K562 (cell line): Measurements from ENCODE around the gene ZNF584. TPM values are rescaled to one million over a fixed set of nuclear protein-coding genes. Genes with fewer than 3 reads are reported as not detected.

Experiments used
- ATF1 ChIP-seq, 2 experiments: fragments of 450-650 bp in 1 of 2; IDR thresholded peaks; 2 replicates each; pipeline ENCODE4 v1.6.1; 2016; ENCODE audit warnings: missing compliant biosample characterization in 1 of 2, missing genetic modification characterization in 1 of 2
- CHD1 ChIP-seq: fragments of 200-600 bp; sonication (generic); IDR thresholded peaks from one replicate; pipeline ENCODE4 v1.6.1; 2012; ENCODE audit warnings: mild to moderate bottlenecking, moderate library complexity, low read length, inconsistent platforms
- FOXK2 ChIP-seq, 2 experiments: fragments of 450-650 bp; IDR thresholded peaks in 1 of 2; conservative IDR thresholded peaks in 1 of 2; 2 replicates each; pipeline ENCODE4 v1.6.1; 2016; ENCODE audit warnings: low read depth in 2 of 2, mild to moderate bottlenecking in 1 of 2
- SIN3B ChIP-seq: fragments of 450-650 bp; IDR thresholded peaks from 2 replicates; pipeline ENCODE4 v1.6.1; 2017; ENCODE audit warnings: low read depth, mild to moderate bottlenecking, moderate library complexity
- SMAD1 ChIP-seq: fragments of 150-350 bp; IDR thresholded peaks from 2 replicates; pipeline ENCODE4 v1.6.1; 2014; ENCODE audit warnings: low read length, low read depth; ENCODE audit not compliant: partially characterized antibody
- ZSCAN32 ChIP-seq: fragments of 450-650 bp; formaldehyde crosslinking; IDR thresholded peaks from 2 replicates; pipeline ENCODE4 v1.4.0; 2020; ENCODE audit warnings: mild to moderate bottlenecking, moderate library complexity
- polyA plus RNA-seq, 8 experiments: library from polyadenylated mRNA; depleted of rRNA in 4 of 8; stranded (reverse) in 5 of 8; unstranded in 3 of 8; fragments of >200 nt; fragmentation: Nextera tagmentation in 2 of 8; fragmentation: Illumina TruSeq in 1 of 8; extraction: Ambion mirVana in 2 of 8; extraction: Trizol in 1 of 8; gene quantifications; 2 replicates each; pipeline versions ENCODE4 v1.2.1 to v1.2.3, GENCODE V29; 2011 to 2014; ENCODE audit warnings: inconsistent platforms in 1 of 8, missing spikeins in 1 of 8
- total RNA-seq, 7 experiments: library from RNA; depleted of rRNA in 6 of 7; stranded (reverse); fragments of >200 nt in 6 of 7; fragmentation: Illumina TruSeq in 2 of 7; extraction: Trizol in 2 of 7; gene quantifications; 2 replicates each; pipeline versions ENCODE4 v1.2.1 to v1.2.3, GENCODE V29; 2011 to 2021; ENCODE audit warnings: low replicate concordance in 1 of 7
- TF ChIP-seq, protein P1 (sequence below): fragments of 200-800 bp; sonication (Bioruptor generic); IDR thresholded peaks from 2 replicates; pipeline ENCODE4 v1.6.1; 2017; ENCODE audit warnings: missing genetic modification characterization, missing compliant biosample characterization
- TF ChIP-seq, protein P2 (sequence below): sonication (generic); formaldehyde crosslinking; IDR thresholded peaks from 2 replicates; pipeline ENCODE4 v1.8.0; 2023; ENCODE audit warnings: mild to moderate bottlenecking, missing genetic modification reagents
- TF ChIP-seq, protein P3 (sequence below), 2 experiments: fragments of 450-650 bp; formaldehyde crosslinking in 1 of 2; IDR thresholded peaks; 2 replicates each; pipeline versions ENCODE4 v1.4.0 to v1.6.1; 2014 to 2020; ENCODE audit warnings: mild to moderate bottlenecking in 2 of 2, borderline replicate concordance in 1 of 2, low read depth in 1 of 2

The ZNF584 gene
- total and polyA plus RNA-seq, 9 of the 15 experiments (the other 6 are each of a cell fraction or from before 2014, with no cell fraction given): 5.8 to 43.4 (median 24.6) TPM

DNA sequence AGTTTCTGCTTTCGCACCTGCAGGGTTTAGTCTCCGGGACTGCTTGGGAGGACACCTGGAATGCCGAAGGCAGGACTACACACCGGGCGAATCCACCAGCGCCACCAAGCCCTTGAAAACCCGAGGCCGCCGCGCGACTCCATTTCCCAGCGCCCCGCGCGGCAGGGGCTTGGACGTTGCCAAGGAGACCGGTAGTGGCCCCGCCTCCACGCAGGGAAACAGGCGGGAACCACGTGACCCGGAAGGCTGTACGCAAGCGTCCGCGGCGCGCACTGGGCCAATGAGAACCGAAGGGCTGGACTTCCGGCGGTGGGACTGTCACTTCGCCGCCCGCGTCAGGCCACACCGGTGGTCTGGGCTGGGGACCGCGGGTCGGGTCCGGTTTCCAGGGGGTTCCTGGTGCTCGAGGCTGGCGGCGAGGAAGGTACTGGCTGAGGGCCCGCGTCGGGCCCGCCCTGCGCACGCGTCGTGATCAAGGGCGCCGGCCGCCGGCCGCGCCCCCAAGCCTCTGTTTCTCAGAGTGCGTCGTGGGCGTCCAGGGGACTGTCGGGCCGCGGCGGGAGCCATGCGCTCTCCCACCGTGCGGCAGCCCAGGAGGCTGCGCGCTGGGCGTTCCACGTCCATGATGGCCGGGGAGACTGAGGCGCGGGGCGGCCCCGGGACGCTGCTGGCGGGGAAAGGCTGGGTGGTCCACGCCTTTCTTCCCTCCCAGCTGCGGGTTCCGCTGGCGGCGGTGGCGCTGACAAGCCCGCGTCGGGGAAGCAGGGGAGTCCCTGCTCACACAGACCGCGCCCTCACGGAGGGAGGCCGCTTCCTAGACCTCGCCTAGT lies 58.5 kb downstream of the ZNF584 start, which contains the start of gene ZNF324 (continued):
- TF ChIP-seq, protein P1, sequence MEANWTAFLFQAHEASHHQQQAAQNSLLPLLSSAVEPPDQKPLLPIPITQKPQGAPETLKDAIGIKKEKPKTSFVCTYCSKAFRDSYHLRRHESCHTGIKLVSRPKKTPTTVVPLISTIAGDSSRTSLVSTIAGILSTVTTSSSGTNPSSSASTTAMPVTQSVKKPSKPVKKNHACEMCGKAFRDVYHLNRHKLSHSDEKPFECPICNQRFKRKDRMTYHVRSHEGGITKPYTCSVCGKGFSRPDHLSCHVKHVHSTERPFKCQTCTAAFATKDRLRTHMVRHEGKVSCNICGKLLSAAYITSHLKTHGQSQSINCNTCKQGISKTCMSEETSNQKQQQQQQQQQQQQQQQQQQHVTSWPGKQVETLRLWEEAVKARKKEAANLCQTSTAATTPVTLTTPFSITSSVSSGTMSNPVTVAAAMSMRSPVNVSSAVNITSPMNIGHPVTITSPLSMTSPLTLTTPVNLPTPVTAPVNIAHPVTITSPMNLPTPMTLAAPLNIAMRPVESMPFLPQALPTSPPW (CRISPR knock-in tag): peak; percentile 61; the same call in 1 of the 2 replicates
- TF ChIP-seq, protein P2, sequence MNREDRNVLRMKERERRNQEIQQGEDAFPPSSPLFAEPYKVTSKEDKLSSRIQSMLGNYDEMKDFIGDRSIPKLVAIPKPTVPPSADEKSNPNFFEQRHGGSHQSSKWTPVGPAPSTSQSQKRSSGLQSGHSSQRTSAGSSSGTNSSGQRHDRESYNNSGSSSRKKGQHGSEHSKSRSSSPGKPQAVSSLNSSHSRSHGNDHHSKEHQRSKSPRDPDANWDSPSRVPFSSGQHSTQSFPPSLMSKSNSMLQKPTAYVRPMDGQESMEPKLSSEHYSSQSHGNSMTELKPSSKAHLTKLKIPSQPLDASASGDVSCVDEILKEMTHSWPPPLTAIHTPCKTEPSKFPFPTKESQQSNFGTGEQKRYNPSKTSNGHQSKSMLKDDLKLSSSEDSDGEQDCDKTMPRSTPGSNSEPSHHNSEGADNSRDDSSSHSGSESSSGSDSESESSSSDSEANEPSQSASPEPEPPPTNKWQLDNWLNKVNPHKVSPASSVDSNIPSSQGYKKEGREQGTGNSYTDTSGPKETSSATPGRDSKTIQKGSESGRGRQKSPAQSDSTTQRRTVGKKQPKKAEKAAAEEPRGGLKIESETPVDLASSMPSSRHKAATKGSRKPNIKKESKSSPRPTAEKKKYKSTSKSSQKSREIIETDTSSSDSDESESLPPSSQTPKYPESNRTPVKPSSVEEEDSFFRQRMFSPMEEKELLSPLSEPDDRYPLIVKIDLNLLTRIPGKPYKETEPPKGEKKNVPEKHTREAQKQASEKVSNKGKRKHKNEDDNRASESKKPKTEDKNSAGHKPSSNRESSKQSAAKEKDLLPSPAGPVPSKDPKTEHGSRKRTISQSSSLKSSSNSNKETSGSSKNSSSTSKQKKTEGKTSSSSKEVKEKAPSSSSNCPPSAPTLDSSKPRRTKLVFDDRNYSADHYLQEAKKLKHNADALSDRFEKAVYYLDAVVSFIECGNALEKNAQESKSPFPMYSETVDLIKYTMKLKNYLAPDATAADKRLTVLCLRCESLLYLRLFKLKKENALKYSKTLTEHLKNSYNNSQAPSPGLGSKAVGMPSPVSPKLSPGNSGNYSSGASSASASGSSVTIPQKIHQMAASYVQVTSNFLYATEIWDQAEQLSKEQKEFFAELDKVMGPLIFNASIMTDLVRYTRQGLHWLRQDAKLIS: peak; percentile 80; the same call in 1 of the 2 replicates
- TF ChIP-seq CHD1 (no peak), SIN3B (peak; percentile 79), ATF1 (CRISPR knock-in tag; IDR thresholded peaks at IDR 0.05) (0 out of 2 replicates have a peak, but pooled peaks have one; percentile 27), ATF1 (tag; IDR thresholded peaks at IDR 0.05) (peak; percentile 91), SMAD1 (no peak), ZSCAN32 (CRISPR knock-in tag) (no peak), FOXK2 (conservative IDR thresholded peaks at IDR 0.05 in 1 of 2, IDR thresholded peaks at IDR 0.05 in 1 of 2; ENCODE audit: low read depth in 2 of 2) (peak; percentile 90 to 96)
- TF ChIP-seq, protein P3, sequence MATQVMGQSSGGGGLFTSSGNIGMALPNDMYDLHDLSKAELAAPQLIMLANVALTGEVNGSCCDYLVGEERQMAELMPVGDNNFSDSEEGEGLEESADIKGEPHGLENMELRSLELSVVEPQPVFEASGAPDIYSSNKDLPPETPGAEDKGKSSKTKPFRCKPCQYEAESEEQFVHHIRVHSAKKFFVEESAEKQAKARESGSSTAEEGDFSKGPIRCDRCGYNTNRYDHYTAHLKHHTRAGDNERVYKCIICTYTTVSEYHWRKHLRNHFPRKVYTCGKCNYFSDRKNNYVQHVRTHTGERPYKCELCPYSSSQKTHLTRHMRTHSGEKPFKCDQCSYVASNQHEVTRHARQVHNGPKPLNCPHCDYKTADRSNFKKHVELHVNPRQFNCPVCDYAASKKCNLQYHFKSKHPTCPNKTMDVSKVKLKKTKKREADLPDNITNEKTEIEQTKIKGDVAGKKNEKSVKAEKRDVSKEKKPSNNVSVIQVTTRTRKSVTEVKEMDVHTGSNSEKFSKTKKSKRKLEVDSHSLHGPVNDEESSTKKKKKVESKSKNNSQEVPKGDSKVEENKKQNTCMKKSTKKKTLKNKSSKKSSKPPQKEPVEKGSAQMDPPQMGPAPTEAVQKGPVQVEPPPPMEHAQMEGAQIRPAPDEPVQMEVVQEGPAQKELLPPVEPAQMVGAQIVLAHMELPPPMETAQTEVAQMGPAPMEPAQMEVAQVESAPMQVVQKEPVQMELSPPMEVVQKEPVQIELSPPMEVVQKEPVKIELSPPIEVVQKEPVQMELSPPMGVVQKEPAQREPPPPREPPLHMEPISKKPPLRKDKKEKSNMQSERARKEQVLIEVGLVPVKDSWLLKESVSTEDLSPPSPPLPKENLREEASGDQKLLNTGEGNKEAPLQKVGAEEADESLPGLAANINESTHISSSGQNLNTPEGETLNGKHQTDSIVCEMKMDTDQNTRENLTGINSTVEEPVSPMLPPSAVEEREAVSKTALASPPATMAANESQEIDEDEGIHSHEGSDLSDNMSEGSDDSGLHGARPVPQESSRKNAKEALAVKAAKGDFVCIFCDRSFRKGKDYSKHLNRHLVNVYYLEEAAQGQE (IDR thresholded peaks at IDR 0.05; ENCODE audit: borderline replicate concordance): peak; percentile 92
- TF ChIP-seq, protein P3 (CRISPR knock-in tag; IDR thresholded peaks at IDR 0.05; ENCODE audit: low read depth): no peak
